Activated CD8-positive, alpha-beta memory T cell treated with anti-CD3 and anti-CD28 coated beads for 24 hours (primary cell): Measurements from ENCODE around the gene PTDSS2.
A peak's percentile ranks its signal among the peaks of the same experiment; 100 is the strongest.
"Not testable (repeated sequence)": the region's sequence is repeated elsewhere in the genome, so short reads cannot be mapped to it uniquely, and the experiment has no call there.

Experiments
- DNase-seq: peaks from one replicate; pipeline ENCODE4 v3.0.0-alpha.2; 2020

PTDSS2 gene

DNA sequence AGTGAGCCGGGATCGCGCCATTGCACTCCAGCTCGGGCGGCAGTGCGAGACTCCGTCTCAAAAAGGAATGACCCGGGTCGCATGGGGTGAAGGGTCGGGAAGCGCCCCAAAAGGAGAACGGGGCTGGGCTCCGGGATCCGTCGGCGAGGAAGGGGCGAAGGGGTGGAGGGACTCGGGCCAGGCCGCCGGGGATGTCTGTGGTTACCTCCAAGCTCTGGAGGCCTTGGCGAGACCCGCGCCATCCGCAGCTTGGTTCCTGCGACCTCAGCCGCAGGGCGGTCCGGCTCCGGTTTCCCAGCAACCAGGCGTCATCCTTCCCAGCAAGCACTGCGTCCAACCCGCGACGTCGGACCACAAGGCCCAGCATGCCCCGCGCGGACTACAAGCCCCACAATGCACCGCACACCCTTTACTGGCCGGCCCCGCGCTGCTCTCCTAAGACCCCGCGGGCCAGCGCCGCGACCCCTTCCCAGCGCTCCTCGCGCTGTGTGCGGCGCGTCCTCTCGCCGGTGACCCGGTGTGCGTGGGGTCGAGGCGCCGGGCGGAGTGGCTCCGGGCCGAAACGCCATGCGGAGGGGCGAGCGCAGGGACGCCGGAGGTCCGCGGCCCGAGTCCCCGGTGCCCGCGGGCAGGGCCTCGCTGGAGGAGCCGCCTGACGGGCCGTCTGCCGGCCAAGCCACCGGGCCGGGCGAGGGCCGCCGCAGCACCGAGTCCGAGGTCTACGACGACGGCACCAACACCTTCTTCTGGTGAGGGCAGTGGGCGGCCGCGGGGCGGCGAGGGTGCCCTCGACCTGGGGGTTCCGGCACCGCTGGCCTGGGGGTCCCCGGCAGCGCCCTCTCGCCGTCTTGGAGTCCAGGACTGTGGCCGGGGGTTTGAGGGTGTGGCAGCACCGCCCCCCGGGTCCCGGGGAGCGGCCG is at the start of gene PTDSS2:
TSS of gene PTDSS2 (plus strand) at position 391 of the 920 bp plus-strand sequence. CDS start at position 568, 177 bp downstream.
- peak; percentile 96 for DNase-seq

DNA sequence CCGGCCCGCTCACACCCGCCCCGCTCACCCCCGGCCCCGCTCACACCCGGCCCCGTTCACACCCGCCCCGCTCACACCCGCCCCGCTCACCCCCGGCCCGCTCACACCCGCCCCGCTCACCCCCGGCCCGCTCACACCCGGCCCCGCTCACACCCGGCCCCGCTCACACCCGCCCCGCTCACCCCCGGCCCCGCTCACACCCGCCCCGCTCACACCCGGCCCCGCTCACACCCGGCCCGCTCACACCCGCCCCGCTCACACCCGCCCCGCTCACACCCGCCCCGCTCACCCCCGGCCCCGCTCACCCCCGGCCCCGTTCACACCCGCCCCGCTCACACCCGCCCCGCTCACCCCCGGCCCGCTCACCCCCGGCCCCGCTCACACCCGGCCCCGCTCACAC is 48.9 kb upstream of the PTDSS2 start:
- not testable (repeated sequence) for DNase-seq

DNA sequence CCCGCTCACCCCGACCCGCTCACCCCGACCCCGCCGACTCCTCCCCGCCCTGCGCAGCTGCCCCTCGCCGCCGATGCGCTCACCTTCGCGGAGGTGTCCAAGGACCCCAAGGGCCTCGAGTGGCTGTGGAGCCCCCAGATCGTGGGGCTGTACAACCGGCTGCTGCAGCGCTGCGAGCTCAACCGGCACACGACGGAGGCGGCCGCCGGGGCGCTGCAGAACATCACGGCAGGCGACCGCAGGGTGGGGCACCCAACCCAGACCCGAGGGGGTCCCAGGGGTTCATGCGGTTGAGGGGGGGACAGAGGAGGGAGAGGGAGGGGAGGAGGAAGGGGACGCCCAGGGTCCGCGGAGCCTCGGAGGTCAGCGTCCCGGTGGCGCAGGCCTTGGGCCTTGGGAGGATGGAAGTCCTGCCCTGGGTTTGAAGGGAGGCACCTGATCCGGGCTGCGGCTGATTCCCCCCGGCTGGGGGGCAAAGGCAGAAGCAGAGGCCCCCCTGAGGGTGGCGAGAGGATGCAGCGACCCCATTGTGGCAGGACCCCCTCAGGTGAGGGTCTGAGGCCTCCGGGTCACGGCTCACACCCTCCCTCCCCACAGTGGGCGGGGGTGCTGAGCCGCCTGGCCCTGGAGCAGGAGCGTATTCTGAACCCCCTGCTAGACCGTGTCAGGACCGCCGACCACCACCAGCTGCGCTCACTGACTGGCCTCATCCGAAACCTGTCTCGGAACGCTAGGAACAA is 46.9 kb upstream of the PTDSS2 start:
- DNase-seq: no peak

DNA sequence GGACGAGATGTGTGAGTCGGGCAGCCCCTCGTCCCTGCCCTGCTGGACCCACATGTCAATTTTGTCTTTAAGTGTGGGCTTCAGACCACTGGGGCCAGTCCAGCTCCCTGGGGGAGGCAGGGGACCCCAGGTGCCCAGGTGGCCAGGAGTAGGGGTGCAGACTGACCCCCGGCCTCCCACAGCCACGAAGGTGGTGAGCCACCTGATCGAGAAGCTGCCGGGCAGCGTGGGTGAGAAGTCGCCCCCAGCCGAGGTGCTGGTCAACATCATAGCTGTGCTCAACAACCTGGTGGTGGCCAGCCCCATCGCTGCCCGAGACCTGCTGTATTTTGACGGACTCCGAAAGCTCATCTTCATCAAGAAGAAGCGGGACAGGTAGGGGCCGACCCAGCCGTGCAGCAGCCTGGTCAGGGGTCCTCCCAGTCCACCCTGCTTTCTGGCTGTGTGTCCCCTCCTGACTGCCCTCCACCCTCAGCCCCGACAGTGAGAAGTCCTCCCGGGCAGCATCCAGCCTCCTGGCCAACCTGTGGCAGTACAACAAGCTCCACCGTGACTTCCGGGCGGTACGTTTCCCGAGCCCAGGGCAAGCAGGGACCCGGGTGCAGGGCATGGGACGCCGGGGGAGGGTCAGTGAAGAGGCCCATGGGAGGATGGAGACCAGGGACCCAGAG is 46.2 kb upstream of the PTDSS2 start:
- DNase-seq: no peak

DNA sequence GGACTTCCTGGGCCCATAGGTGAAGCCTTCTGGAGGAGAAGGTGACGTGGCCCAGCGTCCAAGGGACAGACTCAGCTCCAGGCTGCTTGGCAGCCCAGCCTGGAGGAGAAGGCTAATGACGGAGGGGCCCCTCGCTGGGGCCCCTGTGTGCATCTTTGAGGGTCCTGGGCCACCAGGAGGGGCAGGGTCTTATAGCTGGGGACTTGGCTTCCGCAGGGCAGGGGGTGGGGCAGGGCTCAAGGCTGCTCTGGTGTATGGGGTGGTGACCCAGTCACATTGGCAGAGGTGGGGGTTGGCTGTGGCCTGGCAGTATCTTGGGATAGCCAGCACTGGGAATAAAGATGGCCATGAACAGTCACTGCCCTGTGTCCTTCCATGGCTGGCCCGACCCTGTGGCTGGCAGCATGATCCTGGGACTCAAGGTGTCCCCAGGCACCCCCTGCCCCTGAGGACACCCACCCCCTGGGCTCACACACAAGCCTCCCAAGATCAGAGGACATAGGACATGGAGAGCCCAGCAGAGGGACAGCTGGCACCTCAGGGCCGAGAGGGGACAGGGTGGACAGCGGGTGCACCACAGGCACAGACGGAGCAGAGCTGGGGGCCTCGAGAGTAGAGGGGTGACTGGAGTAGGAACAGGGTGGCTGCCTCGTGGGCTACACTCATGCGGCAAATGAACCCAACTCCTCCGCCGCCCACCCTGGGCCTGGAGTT is 45.4 kb upstream of the PTDSS2 start:
- no peak for DNase-seq

DNA sequence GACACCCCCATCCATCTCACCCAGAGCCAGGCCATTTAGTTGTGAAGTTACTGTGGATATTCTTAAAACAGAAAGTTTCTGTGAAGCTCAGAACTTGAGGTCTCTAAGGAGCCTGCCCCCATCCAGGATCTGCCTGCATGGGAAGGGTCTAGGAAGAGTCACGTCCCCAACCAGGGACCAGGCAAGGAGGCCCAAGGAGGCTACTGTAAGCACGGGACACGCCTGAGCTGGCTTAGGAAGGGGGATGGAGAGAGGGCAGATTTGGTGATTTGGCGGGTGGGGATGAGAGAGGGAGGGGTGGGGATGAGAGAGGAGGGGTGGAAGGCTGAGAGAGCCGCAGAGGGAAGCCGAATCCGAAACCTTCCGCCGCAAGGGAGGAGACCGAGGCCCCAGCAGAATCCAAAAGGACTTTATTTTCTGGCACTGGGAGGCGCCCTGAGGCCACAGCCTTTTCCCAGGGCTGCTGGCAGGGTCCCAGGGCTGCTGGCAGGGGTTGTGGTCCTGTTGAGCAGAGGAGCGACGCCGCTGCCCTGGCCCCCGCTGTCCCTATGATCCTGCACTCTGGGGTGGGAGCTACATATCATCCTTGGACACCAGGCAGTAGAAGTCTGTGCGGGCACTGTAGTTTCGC is 44.6 kb upstream of the PTDSS2 start:
- DNase-seq: no peak

DNA sequence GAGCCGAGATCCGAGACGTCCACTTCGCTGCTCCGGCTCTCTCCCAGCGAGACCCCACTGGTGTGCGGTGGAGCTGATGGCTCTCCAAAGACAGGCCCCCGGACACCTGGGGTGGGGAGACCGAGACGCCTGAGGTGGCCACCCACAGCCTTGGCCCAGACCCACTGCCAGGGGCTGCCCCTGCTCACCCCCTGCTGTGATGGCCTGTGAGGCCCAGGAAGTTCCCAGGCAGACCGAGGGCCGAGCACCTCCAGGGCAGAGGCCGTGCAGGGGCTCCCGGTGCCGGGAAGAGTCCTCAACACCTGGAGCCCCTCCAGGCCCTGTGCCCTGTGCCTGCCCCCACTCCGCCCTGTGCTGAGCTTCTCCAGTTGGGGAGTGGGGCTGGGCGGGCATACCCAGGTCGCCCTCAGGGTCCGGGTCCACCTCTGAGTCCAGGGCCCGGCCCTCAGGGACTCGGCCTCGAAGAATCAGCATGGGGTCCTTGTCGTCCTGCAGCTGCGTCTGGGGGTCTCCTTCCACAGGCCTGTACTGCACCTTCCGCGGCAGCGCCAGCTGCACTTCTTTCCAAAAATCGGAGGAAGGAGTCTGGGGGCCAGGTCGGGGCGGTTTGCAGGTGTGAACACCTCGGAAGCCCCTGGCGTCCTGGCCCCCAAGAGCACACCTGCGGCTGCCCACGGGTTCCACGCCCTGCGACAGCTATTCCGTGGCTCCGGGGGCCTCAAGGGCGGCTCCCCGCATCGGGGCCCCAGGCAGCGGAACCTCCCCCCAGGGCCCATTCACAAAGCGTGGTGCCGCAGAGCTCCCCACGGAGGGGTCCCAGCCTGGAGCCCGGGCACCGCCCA is 43.9 kb upstream of the PTDSS2 start:
- no peak for DNase-seq

DNA sequence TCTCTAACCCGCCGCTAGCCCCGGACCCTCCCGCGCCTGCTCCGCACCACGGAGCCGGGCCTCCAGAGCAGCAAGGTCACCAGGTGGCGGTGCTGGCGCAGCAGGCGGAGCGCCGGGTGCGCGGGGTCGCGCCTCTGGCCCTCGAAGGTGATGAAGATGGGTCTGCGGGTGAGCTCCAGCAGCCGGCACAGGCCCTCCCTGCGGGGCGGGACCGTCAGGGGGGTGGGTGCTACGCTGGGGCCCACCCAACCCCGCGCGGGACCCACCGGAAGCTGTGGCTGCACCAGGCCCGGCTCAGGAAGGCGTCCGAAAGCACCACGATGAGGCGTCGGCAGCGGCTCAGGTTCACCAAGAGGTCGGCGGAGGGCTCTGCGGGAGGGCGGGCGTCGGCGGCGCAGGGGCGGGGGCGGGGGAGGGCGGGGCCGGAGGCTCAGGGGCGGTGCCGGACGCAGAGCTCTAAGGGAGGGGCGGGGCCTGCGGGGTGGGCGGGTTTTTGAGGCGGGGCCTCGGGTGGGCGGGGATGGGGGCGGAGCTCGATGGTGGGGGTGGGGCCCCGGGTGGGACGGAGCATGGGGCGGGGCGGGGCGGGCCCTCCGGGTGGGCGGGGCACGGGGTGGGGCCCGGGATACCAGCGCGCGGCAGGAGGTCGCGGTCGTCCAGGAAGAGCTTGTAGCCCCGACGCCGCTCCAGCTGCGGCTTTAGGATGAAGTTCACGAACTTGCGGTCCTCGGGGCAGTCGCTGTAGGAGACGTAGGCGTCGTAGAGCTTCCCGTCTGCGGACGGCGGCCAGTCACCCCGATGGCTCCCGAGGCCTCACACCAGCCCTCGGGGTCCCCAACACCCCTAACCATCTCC is 43.1 kb upstream of the PTDSS2 start:
- DNase-seq: peak; percentile 94

DNA sequence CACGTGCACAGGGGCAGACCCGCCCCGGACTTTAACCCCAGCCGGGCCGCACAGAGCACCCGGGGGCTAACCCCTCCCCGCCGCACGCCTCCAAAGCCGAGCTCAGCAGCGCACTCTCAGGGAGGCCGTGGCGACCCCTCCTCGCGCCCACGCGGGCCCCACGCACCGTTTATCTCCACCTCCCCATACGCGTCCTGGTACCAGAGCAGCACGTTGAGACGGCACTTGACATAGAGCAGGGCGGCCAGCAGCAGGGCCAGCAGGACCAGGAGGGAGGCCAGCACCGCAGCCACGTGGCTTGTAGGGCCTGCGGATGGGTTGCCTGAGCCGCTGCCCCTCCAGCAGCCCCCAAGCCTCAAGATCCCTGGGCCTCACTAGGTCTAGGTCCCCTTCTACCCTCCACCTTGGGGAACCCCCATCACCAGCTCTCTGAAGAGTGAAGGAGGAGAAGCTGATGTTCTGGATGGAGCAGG is 42.4 kb upstream of the PTDSS2 start:
- no peak for DNase-seq

DNA sequence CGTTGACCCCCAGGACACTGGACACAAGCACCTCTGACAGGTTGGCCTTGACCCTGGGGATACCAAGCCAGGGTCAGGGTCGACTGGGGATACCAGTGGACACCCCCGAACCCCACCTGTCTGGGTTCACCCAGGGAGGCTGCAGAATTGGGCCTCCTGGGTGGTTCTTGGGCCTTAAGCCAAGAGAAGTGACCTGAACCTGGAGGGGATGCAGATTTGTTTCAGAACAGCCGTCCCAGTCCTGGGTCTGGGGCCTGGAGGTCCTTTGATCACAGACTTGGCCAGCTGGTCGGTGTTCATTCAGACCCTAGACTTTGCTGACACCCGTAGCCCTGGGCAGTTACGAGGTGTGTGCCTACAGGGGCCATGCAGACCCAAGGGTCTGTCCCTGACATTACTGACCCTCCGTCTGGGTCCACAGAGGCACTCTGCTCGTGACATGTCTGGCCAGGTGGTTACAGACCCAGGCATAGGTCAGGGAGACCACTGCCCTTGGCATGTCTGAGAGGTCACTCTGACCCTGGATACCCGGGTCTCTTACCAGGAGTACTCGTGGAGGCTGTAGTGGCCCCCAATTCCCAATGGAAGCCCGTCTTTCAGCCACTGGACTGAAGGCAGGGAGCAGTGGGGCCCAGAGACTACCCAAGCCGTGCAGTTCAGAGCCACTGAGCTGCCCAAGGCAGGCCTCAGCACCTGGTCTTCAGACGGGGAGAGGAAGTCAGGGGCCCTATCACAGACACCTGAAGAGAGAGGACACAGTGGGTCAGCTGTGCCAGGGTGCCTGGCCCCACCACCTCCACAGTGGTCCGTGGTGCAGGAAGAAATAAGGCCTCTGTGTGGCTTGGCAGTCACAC is 41.7 kb upstream of the PTDSS2 start:
- no peak for DNase-seq

DNA sequence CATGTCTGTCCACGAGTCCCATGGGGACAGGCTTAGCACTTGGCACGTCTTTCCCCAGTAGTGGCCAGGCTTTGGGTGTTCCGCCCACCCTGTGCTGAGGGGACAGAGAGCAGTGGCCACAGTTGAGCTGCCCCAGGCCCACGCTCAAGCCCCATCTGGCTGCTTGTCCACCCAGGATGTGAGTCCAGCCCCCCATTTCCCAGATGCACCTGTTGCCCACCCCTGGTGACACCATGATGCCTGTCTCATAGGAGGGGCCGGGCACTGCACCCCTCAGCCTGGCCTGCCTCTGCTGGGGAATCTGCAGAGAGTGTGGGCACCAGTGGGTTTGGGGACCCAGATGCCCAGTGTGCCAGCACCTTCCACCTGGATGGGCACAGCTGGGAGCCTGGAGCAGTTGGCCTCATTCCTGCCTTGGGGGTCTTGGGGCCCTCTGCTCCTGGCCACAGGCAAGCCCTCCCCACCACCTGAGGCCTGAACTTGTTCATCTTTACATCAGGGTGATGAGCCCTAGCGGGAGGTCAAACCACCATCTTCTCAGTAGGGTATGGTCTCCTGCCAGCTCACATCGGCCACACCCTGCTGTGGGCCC is 41.0 kb upstream of the PTDSS2 start:
- no peak for DNase-seq

DNA sequence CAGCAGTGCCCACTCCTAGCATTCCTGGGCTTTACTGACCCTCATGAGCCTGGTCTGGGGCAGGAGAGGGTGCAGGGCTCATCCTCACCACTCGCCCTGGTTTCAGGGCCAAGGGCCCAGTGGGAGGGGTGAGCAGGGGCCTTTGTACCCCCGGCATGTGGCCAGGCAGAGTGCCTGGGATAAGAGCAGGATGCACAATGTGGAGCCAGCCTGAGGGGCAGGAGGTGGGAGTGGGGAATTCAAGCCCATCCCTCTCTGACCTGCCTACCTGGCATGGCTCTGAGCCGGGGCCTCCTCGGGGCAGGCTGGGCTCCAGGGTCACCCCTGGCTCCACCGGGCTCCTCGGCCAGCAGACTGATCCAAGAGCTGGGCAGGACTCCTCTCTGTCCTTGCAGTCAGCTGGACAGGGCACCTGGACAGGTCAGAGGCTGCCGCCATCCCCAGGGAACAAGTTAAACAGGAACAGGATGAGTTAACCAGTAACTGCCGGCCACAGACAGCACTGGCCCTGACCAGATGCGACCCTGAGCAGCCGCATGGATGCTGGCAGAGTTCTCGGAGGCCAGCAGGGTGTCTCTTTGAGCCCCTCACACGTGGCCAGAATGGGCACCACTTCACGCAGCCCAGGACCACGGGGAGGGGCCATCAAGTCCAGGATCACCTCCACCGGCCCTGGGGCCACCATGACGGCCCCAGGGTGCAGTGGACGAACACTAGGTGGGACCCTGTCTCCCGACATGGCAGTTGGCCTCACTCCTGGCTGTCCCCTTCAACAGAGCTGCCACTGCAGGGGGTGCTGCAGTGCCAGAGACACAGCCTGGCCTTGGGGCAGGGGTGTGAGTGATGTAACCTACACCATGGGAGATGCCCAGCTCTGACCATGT is 40.2 kb upstream of the PTDSS2 start:
- no peak for DNase-seq

DNA sequence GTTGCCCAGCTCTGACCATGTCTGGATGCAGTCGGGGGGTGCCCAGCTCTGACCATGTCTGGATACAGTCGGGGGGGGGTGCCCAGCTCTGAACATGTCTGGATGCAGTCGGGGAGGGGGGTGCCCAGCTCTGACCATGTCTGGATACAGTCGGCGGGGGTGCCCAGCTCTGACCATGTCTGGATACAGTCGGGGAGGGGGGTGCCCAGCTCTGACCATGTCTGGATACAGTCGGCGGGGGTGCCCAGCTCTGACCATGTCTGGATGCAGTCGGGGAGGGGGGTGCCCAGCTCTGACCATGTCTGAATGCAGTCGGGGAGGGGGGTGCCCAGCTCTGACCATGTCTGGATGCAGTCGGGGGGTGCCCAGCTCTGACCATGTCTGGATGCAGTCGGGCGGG is 39.4 kb upstream of the PTDSS2 start:
- DNase-seq: not testable (repeated sequence)

DNA sequence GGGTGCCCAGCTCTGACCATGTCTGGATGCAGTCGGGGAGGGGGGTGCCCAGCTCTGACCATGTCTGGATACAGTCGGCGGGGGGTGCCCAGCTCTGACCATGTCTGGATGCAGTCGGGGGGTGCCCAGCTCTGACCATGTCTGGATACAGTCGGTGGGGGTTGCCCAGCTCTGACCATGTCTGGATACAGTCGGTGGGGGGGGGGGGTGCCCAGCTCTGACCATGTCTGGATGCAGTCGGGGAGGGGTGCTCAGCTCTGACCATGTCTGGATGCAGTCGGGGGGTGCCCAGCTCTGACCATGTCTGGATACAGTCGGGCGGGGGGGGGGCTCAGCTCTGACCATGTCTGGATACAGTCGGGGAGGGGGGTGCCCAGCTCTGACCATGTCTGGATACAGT is 38.6 kb upstream of the PTDSS2 start:
- not testable (repeated sequence) for DNase-seq

DNA sequence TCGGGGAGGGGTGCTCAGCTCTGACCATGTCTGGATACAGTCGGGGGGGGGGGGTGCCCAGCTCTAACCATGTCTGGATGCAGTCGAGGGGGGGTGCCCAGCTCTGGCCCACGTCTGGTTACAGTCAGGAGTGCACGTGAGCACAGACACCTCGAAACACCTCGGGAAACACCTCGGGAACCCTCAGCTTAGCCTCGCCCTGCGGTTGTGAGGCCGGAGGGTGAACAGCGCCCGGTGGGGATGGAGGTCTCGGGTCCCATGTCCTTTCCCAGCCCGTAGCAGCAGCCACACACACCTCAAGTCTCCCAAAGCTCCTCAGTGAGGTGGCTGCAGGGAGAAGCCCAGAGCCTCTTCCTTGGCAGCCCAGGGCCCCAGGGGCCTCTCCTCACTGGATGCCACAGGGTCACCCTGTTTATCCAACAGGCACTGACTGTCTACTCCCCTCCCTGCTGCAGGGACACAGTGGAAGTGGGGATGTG is 37.4 kb upstream of the PTDSS2 start:
- no peak for DNase-seq

DNA sequence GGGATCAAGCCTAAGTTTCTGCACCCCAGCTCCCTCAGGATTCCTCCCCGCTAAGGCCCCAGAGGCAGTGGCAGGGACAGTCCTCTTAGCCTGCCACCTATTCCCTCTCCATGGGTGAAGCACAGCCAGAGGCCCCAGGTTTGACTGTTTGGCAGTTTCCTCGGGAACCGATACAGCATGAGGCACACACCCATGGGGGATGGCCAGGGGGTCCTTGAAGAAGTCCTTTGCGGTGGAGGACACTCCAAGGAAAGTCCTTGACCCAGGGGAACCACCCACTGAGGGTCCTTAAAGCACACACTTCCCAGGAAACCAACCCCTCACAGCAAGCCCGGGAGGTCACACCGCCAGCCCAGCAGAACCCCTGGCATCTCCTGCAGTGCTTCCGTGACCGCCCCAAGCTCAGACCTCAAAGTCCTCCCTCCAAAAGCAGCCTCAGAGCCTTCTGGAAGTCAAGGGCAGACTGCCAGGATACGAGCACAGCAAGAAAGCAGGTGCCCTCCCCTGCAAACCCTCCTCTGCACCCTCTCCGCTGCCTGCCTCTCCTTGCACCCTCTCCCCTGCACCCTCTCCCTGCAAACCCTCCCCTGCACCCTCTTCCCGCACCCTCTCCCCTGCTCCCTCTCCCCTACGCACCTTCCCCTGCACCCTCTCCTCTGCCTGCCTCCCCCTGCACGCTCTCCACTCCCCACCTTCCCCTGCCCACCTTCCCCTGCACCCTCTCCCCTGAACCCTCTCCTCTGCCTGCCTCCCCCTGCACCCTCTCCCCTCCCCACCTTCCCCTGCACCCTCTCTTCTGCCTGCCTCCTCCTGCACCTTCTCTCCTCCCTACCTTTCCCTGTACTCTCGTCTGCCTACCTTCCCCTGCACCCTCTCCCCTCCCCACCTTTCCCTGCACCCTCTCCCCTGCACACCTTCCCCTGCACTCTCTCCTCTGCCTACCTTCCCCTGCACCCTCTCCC is 36.7 kb upstream of the PTDSS2 start:
- DNase-seq: no peak
